A673 (cell line): ENCODE data around the gene RAB11FIP4.

ENCODE experiments used
- CTCF ChIP-seq: fragments of 300-800, 200-600 bp; sonication (generic); conservative IDR thresholded peaks from 2 replicates; pipeline ENCODE4 v1.5.1; 2017; ENCODE audit warnings: low read depth, mild to moderate bottlenecking, antibody characterized with exemption, low read length, moderate library complexity, mixed read lengths
- EZH2 ChIP-seq: fragments of 200-600 bp; sonication (generic); IDR thresholded peaks from 2 replicates; pipeline ENCODE4 v1.6.1; 2017; ENCODE audit warnings: borderline replicate concordance, low read depth, mild to moderate bottlenecking, mixed read lengths, antibody characterized with exemption, low read length; ENCODE audit not compliant: poor library complexity, severe bottlenecking

- TF ChIP-seq CTCF, result no peak
- TF ChIP-seq EZH2, result no peak
Measured at GRCh38 chr17:31393749-31394146, 2.3 kb downstream of the RAB11FIP4 start.
